ENCODE measurements around the gene CXXC5. TPM values are rescaled to one million over a fixed set of nuclear protein-coding genes. Genes with fewer than 3 reads are reported as not detected.

Gene CXXC5
- total and polyA plus RNA-seq, 9 of the 15 experiments (the other 6 are each of a cell fraction or from before 2014, with no cell fraction given), result 1.9 to 123 (median 45.8) TPM

GRCh38 chr5:139637438-139638089, 10.6 kb upstream of the CXXC5 start (continued):
- TF ChIP-seq ZBTB2 (IDR thresholded peaks at IDR 0.05), result peak; percentile 78; the same call in 1 of the 2 replicates
- TF ChIP-seq PHF21A (IDR thresholded peaks at IDR 0.05; ENCODE audit: borderline replicate concordance, low read depth), result 0 out of 2 replicates have a peak, but pooled peaks have one; percentile 56
- TF ChIP-seq ELF2 (CRISPR knock-in tag; IDR thresholded peaks at IDR 0.05), result peak; percentile 79
- peak; percentile 98 for TF ChIP-seq CCNT2 (IDR thresholded peaks at IDR 0.05; ENCODE audit: borderline replicate concordance, extremely low read depth, insufficient read length, low read depth, low read length)
- peak; percentile 97 for TF ChIP-seq KAT7 (CRISPR knock-in tag; IDR thresholded peaks at IDR 0.05; ENCODE audit: borderline replicate concordance)
- peak; percentile 63; the same call in 1 of the 2 replicates for TF ChIP-seq CBX1 (IDR thresholded peaks at IDR 0.05; ENCODE audit: low read depth)
- no peak for TF ChIP-seq ATF1 (CRISPR knock-in tag; IDR thresholded peaks at IDR 0.05)
- TF ChIP-seq ATF1 (tag; IDR thresholded peaks at IDR 0.05), result peak; percentile 83
- TF ChIP-seq AFF4 (CRISPR knock-in tag; IDR thresholded peaks at IDR 0.05), result peak; percentile 96
- peak; percentile 92 for TF ChIP-seq NFIC (IDR thresholded peaks at IDR 0.05)
- no peak for TF ChIP-seq SRF (CRISPR knock-in tag; IDR thresholded peaks at IDR 0.05)
- peak; percentile 68; the same call in 1 of the 2 replicates for TF ChIP-seq CC2D1A (IDR thresholded peaks at IDR 0.05)
- no peak for TF ChIP-seq BRF1 (IDR thresholded peaks at IDR 0.05; ENCODE audit: borderline replicate concordance, extremely low read depth, insufficient read length)
- peak; percentile 47 for TF ChIP-seq TAF1 (IDR thresholded peaks at IDR 0.05; ENCODE audit: control insufficient read depth, extremely low read depth, insufficient read depth, low read length, severe bottlenecking)
- TF ChIP-seq GABPA (tag; conservative IDR thresholded peaks at IDR 0.05; ENCODE audit: low read depth), result peak; percentile 87
- TF ChIP-seq THRB (CRISPR knock-in tag; conservative IDR thresholded peaks at IDR 0.05), result no peak
- no peak for TF ChIP-seq MIER1 (IDR thresholded peaks at IDR 0.05; ENCODE audit: low read depth)
- TF ChIP-seq ZNF274 (IDR thresholded peaks at IDR 0.05; ENCODE audit: borderline replicate concordance, low read depth, low read length), result peak; percentile 62; the same call in 1 of the 2 replicates
- peak; percentile 69; the same call in 1 of the 2 replicates for TF ChIP-seq ZBTB1 (CRISPR knock-in tag; IDR thresholded peaks at IDR 0.05; ENCODE audit: borderline replicate concordance, low read depth)
- TF ChIP-seq ATF7 (IDR thresholded peaks at IDR 0.05), result peak; percentile 87
- TF ChIP-seq ZKSCAN3 (CRISPR knock-in tag; IDR thresholded peaks at IDR 0.05), result no peak
- peak in 1 of 2 experiments; percentile 85; a peak in 2 of 4 replicates for TF ChIP-seq HDAC1 (IDR thresholded peaks at IDR 0.05)
- peak; percentile 73 for TF ChIP-seq SIN3B (IDR thresholded peaks at IDR 0.05; ENCODE audit: low read depth)

All from K562 (cell line).